Neuron (in vitro differentiated cells): Measurements from ENCODE around the gene LRRC14B.

ENCODE experiments used
- H2AFZ ChIP-seq: one replicate; pipeline ENCODE4 v1.6.1; 2013; ENCODE audit warnings: low read depth, mild to moderate bottlenecking, inconsistent platforms, low read length, moderate library complexity
- H3K27me3 ChIP-seq: one replicate; pipeline ENCODE4 v1.6.1; 2013; ENCODE audit warnings: low read length; ENCODE audit not compliant: insufficient read depth
- H3K36me3 ChIP-seq: one replicate; pipeline ENCODE4 v1.6.1; 2013; ENCODE audit warnings: low read length; ENCODE audit not compliant: insufficient read depth
- H3K4me1 ChIP-seq: one replicate; pipeline ENCODE4 v1.6.1; 2013; ENCODE audit warnings: low read length; ENCODE audit not compliant: insufficient read depth
- H3K4me3 ChIP-seq: 2 replicates; pipeline ENCODE4 v1.5.1; 2013; ENCODE audit warnings: mild to moderate bottlenecking, low read length, moderate library complexity
- H3K9me3 ChIP-seq: one replicate; pipeline ENCODE4 v1.6.1; 2013; ENCODE audit warnings: low read length

LRRC14B gene

GRCh38 chr5:172841-173251 lies 18.4 kb upstream of the LRRC14B start:
- H3K9me3 ChIP-seq, result no peaks in the 10 kb centered on the region
- H3K27me3 ChIP-seq, result no peaks in the 10 kb centered on the region
- H2AFZ ChIP-seq, result no peak overlapping the region
- peaks cover 41% of the 10 kb centered on the region for H3K4me1 ChIP-seq
- H3K4me3 ChIP-seq, result no peak overlapping the region
- peaks cover 22% of the 10 kb centered on the region for H3K36me3 ChIP-seq

- peaks cover 34% of the 10 kb centered on the region for H3K4me1 ChIP-seq
- H3K4me3 ChIP-seq, result no peak overlapping the region
- no peak overlapping the region for H2AFZ ChIP-seq
- peaks cover 22% of the 10 kb centered on the region for H3K36me3 ChIP-seq
- H3K27me3 ChIP-seq, result no peaks in the 10 kb centered on the region
- H3K9me3 ChIP-seq, result no peaks in the 10 kb centered on the region
Observed at GRCh38 chr5:173392-174290, 17.7 kb upstream of the LRRC14B start.

DNA sequence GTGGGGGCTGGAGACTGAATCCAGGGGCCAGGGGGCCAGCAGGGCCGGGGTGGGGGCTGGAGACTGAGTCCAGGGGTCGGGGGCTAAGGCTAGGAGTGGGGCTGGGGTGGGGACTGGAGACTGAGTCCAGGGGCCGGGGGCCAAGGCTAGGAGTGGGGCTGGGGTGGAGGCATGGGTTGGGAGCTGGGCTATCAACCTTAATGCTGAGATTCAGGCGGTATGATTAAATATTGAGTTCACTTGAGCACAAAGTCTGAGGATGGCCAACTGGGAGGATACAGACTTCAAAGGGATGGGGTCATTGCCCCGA lies 17.0 kb upstream of the LRRC14B start:
- Histone ChIP-seq H3K4me3 (no peak overlapping the region), H3K4me1 (peaks cover 30% of the 10 kb centered on the region), H3K36me3 (peaks cover 22% of the 10 kb centered on the region), H3K9me3 (no peaks in the 10 kb centered on the region), H2AFZ (no peak overlapping the region), H3K27me3 (no peaks in the 10 kb centered on the region)

DNA sequence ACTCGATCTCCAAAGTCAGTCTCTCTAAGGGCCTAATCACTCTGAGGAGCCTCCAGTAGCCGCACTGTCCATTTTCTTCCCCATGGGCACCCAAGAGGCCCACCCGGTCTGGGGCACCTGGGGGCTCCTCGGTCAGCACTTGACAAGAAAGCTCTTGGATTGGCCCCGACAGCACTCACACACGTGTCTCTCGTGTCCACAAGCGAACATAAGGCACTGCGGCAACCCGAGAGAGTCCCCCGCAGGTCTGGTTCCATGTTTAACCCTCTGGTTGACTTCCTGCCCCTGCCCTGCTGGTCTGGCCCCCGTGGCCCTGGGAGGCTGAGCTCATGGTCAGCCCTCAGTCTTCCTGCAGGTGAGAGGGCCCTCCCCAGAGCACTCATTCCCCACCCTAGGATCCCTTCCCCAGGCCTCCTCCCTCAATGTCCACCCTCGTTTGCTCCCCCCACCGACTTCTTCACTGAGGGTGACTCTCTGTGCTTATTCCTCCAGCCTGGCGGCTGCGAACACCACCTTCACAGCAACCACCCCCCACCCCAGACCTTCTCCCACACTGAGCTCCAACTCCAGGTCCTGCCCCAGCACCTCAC lies 16.3 kb upstream of the LRRC14B start:
- Histone ChIP-seq H3K27me3 (no peaks in the 10 kb centered on the region), H3K36me3 (peaks cover 26% of the 10 kb centered on the region), H3K4me1 (peaks cover 23% of the 10 kb centered on the region), H2AFZ (no peak overlapping the region), H3K4me3 (no peak overlapping the region), H3K9me3 (no peaks in the 10 kb centered on the region)

DNA sequence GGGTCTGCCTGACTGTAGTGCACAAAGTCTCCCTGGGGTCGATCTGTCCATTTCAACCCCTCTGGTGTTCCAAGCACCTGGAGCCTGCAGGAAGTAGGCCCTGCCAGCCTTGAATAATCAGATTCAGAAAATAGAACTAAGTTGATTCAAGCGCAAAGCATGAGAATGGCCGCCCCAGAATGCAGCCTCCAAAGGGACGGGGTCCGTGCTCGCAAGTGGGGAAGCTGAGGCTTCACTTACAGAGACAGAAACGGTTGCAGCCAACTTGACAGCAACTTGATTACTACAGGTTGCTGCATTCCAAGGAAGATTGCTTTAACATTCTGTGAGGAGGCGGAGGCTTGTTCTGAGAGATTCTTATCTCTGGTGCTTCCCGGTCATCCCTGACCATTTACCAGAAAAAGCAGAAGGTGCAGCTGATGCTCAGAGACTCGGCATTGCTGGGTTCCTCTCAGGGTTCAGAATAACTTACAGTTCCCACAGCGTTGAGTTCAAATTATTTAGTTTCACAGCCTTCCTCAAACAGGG lies 14.9 kb upstream of the LRRC14B start:
- no peak overlapping the region for H2AFZ ChIP-seq
- H3K4me3 ChIP-seq, result no peak overlapping the region
- no peaks in the 10 kb centered on the region for H3K9me3 ChIP-seq
- H3K27me3 ChIP-seq, result no peaks in the 10 kb centered on the region
- peaks cover 33% of the 10 kb centered on the region for H3K36me3 ChIP-seq
- H3K4me1 ChIP-seq, result peaks cover 10% of the 10 kb centered on the region

DNA sequence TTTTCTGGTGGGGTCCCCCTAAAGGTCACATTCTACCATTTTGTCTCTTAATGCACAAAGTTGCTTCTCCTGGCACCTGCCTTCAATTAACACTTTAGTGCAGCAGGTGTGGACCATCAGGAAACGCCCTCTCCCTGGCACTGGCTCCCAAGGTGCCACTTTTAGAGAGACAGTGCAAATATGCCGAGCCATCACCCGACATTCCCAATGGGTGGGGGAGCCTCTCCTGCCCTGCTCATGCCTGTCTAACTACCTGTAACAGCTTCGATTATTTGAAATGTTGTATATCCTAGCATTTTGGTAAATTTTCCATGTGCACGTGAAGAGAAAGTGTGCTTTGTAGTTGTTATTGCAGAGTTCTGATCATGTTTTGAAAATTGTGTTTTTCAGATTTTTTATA lies 13.2 kb upstream of the LRRC14B start:
- H3K9me3 ChIP-seq, result no peaks in the 10 kb centered on the region
- peaks cover 45% of the 10 kb centered on the region for H3K36me3 ChIP-seq
- no peak overlapping the region for H2AFZ ChIP-seq
- H3K4me3 ChIP-seq, result no peak overlapping the region
- no peaks in the 10 kb centered on the region for H3K27me3 ChIP-seq
- no peaks in the 10 kb centered on the region for H3K4me1 ChIP-seq

DNA sequence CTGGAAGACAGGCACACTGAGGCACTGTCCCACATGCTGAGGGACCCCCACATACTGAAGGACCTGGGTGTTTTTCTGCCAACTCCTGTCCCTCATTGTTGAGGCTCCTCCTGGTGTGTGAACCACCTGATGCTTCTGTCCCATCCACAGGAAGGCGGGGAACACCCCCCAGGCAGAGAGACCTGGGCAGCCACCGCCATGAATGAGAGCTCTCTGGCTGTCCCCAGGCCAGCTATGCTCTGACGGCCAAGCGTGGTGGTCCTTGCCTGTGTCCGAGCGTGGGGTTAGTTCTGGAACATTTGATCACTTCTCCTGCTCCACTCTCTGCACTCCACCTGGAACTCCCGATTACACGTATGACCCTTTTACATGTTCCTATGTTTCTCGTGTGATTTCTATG lies 11.9 kb upstream of the LRRC14B start:
- Histone ChIP-seq H3K9me3 (no peaks in the 10 kb centered on the region), H3K36me3 (peaks cover 41% of the 10 kb centered on the region), H3K27me3 (no peaks in the 10 kb centered on the region), H3K4me3 (no peak overlapping the region), H3K4me1 (no peaks in the 10 kb centered on the region), H2AFZ (no peak overlapping the region)

DNA sequence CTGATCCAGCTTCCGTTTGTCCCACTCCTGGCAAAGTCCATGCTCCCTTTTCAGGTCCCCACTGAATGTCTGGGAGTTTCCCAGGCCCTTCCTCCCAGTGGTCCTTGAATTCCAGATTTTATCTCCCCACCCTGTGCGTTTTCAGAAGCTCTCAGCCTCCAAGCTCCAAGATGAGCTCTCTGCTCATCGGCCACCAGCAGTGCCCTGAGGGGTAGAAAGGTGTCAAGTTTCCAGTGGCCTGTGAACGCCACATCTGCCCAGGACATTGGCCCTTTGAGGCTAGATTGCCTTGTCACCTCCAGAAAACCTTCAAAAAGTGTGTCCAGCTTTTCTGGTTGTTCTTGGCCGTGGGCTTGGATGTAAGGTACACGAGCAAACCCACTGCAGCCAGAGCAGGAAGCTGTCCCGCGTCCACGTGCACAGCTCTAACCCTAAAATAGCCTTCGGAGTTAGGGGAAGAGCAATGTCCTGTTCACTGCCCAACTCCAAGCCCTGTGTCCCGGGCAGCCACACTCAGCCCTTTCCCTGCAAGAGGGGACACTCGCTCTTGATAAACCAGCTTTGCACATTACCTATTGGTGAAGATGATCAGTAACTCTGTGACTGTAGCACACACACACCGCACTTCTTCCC lies 10.9 kb upstream of the LRRC14B start:
- peaks cover 39% of the 10 kb centered on the region for H3K36me3 ChIP-seq
- no peaks in the 10 kb centered on the region for H3K27me3 ChIP-seq
- H3K4me1 ChIP-seq, result no peaks in the 10 kb centered on the region
- H3K9me3 ChIP-seq, result no peaks in the 10 kb centered on the region
- no peak overlapping the region for H2AFZ ChIP-seq
- H3K4me3 ChIP-seq, result no peak overlapping the region

DNA sequence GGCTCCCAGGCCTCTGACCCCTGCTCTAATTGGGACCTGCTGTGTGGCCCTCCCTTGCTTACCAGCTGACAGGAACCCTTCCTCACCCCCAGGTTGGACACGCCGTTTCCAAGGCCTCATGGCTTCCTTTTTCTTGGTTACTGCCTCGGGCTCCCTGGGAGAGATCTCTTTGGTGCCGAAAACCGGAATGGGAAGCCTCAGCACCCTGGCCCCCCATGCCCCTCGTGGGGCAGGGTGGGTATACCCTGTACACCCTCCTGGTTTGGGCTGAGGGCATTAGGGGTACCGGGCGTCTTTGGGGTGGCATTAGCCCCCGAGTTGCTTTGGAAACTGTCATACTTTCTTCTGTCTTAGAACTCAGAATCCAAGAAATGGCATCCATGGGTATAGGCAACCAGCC lies 10.1 kb upstream of the LRRC14B start:
- Histone ChIP-seq H3K27me3 (no peaks in the 10 kb centered on the region), H3K36me3 (peaks cover 40% of the 10 kb centered on the region), H2AFZ (no peak overlapping the region), H3K4me1 (no peaks in the 10 kb centered on the region), H3K4me3 (no peak overlapping the region), H3K9me3 (no peaks in the 10 kb centered on the region)

DNA sequence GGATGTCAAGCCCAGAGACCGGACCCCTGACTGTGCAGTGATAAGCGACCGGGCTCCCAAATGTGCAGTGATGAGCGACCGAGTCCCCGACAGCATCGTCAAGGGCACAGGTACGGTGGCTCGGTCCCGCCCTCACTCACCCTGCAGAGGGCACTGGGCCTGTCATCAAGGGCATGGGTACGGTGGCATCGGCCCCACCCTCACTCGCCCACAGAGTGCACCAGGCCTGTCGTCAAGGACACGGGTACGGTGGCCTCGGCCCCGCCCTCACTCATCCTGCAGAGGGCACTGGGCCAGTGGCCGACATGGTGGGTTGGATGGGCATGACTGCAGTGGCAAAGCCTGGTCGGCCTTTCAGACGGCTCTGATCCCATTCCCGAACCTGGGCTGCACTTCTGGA lies 9.7 kb upstream of the LRRC14B start:
- H2AFZ ChIP-seq, result no peak overlapping the region
- peaks cover 40% of the 10 kb centered on the region for H3K36me3 ChIP-seq

GRCh38 chr5:182126-182525 lies 9.2 kb upstream of the LRRC14B start:
- Histone ChIP-seq H3K36me3 (peaks cover 40% of the 10 kb centered on the region), H3K4me1 (no peaks in the 10 kb centered on the region), H3K27me3 (no peaks in the 10 kb centered on the region), H3K4me3 (no peak overlapping the region), H3K9me3 (no peaks in the 10 kb centered on the region), H2AFZ (no peak overlapping the region)

More for the DNA sequence above, 9.7 kb upstream of the LRRC14B start:
- no peaks in the 10 kb centered on the region for H3K9me3 ChIP-seq
- H3K27me3 ChIP-seq, result no peaks in the 10 kb centered on the region
- no peaks in the 10 kb centered on the region for H3K4me1 ChIP-seq
- no peak overlapping the region for H3K4me3 ChIP-seq

- Histone ChIP-seq H2AFZ (no peak overlapping the region), H3K36me3 (peaks cover 37% of the 10 kb centered on the region), H3K4me1 (peaks cover 5% of the 10 kb centered on the region), H3K9me3 (no peaks in the 10 kb centered on the region), H3K4me3 (no peak overlapping the region), H3K27me3 (no peaks in the 10 kb centered on the region)
Observed at GRCh38 chr5:184471-184870, 6.8 kb upstream of the LRRC14B start.
